DMS153 (cell line): ENCODE measurements around the gene DPP8.
"Not testable (repeated sequence)": the region's sequence is repeated elsewhere in the genome, so short reads cannot be mapped to it uniquely, and the experiment has no call there.

Experiments
- DNase-seq: peaks from one replicate; lab custom pipeline; 2025; lab: John Stamatoyannopoulos, UW

DPP8 gene

GRCh38 chr15:65402961-65403360, 114.5 kb downstream of the DPP8 start:
- DNase-seq, result no peak

- DNase-seq, result no peak
Observed at GRCh38 chr15:65401611-65402240, 115.8 kb downstream of the DPP8 start.

GRCh38 chr15:65400760-65401610, 116.5 kb downstream of the DPP8 start:
- peak; percentile 1 for DNase-seq

- no peak for DNase-seq
Observed at GRCh38 chr15:65399997-65400396, 117.5 kb downstream of the DPP8 start.

DNA sequence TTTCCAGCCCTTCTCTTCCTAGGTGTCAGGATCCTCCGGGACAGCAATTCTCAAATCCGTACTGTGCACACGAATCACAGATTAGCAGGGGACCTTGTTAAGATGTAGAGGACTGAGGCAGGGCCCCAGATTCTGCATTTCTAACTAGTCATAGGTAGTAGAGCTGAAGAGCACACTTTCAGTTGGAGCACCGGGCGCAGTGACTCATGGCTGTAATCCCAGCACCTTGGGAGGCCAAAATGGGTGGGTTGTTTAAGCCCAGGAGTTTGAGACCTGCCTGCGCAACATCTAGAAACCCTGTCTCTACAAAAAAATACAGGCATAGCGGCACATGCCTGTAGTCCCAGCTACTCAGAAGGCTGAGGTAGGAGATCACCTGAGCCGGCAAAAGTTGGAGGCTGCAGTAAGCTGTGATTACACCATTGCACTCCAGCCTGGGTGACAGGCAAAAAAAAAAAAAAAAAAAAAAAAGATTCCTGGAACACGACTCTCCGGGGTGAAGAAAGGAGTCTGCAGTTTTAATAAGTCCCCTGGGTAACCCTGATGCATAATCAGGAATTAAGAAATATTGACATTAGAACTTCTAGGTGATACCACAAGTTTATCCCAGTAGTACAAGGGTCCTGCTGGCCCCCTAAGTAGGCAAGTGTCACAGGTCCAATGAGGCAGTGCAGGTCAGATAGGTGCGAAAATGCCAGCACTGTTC, 118.3 kb downstream of the DPP8 start:
- no peak for DNase-seq

DNA sequence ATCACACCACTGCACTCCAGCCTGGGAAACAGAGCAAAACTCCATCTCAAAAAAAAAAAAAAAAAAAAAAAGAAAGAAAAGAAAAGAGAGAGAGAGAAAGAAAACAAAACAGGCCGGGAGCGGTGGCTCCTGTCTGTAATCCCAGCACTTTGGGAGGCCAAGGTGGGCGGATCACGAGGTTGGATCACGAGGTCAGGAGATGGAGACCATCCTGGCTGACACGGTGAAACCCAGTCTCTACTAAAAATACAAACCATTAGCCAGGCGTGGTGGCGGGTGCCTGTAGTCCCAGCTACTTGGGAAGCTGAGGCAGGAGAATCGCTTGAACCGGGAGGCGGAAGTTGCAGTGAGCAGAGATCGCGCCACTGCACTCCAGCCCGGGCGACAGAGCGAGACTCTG, 119.0 kb downstream of the DPP8 start:
- not testable (repeated sequence) for DNase-seq

DNA sequence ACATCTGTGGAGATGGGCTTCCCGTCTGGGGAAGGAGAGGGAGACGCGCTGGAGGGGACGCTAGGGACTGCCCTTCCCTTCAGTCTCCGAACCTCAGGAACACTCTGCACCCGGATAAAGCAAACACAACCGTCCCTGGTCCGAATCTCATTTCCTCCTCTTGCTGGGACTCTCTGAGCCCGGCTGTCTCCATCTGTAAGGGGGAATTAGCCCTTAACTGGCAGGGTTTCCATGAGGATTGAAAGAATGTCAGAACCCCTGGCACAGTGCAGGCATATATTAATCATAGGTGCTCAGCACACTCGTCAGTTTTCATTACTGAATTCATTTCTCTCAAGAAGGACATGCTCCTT, 120.5 kb downstream of the DPP8 start:
- no peak for DNase-seq

- DNase-seq, result no peak
Observed at GRCh38 chr15:65396283-65396964, 121.1 kb downstream of the DPP8 start.

GRCh38 chr15:65395567-65396202, 121.8 kb downstream of the DPP8 start:
- no peak for DNase-seq

DNA sequence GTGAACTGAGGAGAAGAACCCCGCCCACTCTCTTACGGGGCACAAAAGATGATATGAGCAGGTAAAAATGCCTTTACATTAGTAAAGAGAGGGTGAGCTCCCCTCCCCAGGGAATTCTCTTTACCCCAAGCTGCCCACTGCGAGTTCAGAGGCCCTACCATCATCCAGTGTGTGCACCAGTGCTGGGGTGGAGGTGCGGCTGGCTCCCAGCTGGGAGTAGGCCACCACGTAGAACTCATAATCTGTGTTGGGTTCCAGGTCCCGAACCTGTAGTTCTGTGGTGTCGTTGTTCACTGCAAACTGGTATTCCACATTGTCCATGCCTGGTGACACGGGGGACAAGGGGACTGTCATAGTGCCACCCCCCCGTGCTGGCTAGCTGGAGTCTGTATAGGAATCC, 122.6 kb downstream of the DPP8 start:
- DNase-seq, result no peak

DNA sequence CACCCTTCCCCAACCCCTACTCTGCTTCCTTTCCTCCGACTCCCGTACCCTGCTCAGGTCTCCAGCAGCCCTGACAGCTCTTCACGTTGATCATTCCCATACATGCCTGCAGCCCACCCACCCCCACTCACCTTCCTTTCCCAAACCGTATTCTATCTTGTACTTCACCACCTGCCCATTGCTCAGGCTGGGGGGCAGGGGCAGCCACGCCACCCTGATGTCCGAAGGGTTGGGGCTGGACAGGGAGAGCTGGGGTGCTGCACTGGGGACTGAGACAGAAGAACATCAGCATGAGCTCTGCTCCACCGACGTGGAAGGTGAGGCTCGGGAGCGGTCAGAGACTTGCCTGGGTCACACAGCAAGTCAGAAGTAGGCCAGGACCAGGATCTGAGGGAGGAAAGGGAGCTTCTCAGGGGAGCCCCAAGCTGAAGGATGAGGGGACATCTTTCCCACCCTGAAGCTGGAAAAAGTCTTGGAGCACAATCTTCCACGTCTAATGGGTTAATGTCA, 123.2 kb downstream of the DPP8 start:
- no peak for DNase-seq

- no peak for DNase-seq
Observed at GRCh38 chr15:65393557-65393956, 123.9 kb downstream of the DPP8 start.

GRCh38 chr15:65393091-65393490, 124.4 kb downstream of the DPP8 start:
- no peak for DNase-seq
